GM12891 (cell line): ENCODE data around the gene KRTAP10-8.
"Not testable (repeated sequence)": the region's sequence is repeated elsewhere in the genome, so short reads cannot be mapped to it uniquely, and the experiment has no call there.

Experiments
- DNase-seq: peaks from one replicate; pipeline ENCODE4 v3.0.0; 2011; ENCODE audit warnings: low spot score; ENCODE audit not compliant: insufficient read length
- FAIRE-seq: peaks from 2 replicates; lab custom pipeline; 2011; peaks lifted over from hg19 to GRCh38; lab: Jason Lieb, UNC
- PAX5 ChIP-seq: IDR thresholded peaks from 2 replicates; pipeline ENCODE4 v1.6.1; 2011; ENCODE audit warnings: low read length, moderate library complexity, mild to moderate bottlenecking; ENCODE audit not compliant: insufficient read depth, severe bottlenecking
- POLR2A ChIP-seq: IDR thresholded peaks from 2 replicates; pipeline ENCODE4 v1.6.1; 2011; ENCODE audit warnings: low read depth, low read length, control low read depth
- POLR2AphosphoS5 ChIP-seq: IDR thresholded peaks from 2 replicates; pipeline ENCODE4 v1.6.1; 2011; ENCODE audit warnings: low read depth, low read length, control low read depth
- POU2F2 ChIP-seq: IDR thresholded peaks from 2 replicates; pipeline ENCODE4 v1.6.1; 2011; ENCODE audit warnings: low read depth, mild to moderate bottlenecking, control low read depth, low read length, moderate library complexity
- SPI1 ChIP-seq: IDR thresholded peaks from 2 replicates; pipeline ENCODE4 v1.6.1; 2011; ENCODE audit warnings: low read depth, low read length, control low read depth
- TAF1 ChIP-seq: IDR thresholded peaks from 2 replicates; pipeline ENCODE4 v1.6.1; 2011; ENCODE audit warnings: low read depth, low read length, control low read depth

Gene KRTAP10-8

GRCh38 chr21:44572959-44573583 is 38.8 kb upstream of the KRTAP10-8 start:
- DNase-seq = no peak
- TF ChIP-seq POLR2A = no peak
- TF ChIP-seq PAX5 = no peak
- TF ChIP-seq TAF1 = no peak
- no peak for TF ChIP-seq POU2F2
- no peak for TF ChIP-seq SPI1
- TF ChIP-seq POLR2AphosphoS5 = no peak
- no peak for FAIRE-seq

- FAIRE-seq, DNase-seq: not testable (repeated sequence)
Observed at GRCh38 chr21:44573630-44574456, 38.0 kb upstream of the KRTAP10-8 start, which contains the start of gene KRTAP10-4. Gene KRTAP10-4, plus strand, starts transcription at chr21:44573729. Its CDS starts 30 bp downstream, at chr21:44573759.

- no peak for DNase-seq
- no peak for FAIRE-seq
- TF ChIP-seq POU2F2 = no peak
- no peak for TF ChIP-seq POLR2A
Observed at GRCh38 chr21:44574457-44575306, 37.2 kb upstream of the KRTAP10-8 start.

- FAIRE-seq = no peak
- TF ChIP-seq SPI1 (no peak), POLR2A (no peak), TAF1 (no peak), PAX5 (no peak), POLR2AphosphoS5 (no peak), POU2F2 (no peak)
- no peak for DNase-seq
Observed at GRCh38 chr21:44575307-44576024, 36.4 kb upstream of the KRTAP10-8 start.

- no peak for FAIRE-seq
- TF ChIP-seq POLR2AphosphoS5 (no peak), TAF1 (no peak), POU2F2 (no peak), POLR2A (no peak), PAX5 (no peak), SPI1 (no peak)
- no peak for DNase-seq
Observed at GRCh38 chr21:44576025-44576420, 35.9 kb upstream of the KRTAP10-8 start.

- TF ChIP-seq POLR2AphosphoS5 (no peak), POLR2A (no peak), PAX5 (no peak), TAF1 (no peak), SPI1 (no peak), POU2F2 (no peak)
- no peak for FAIRE-seq
- DNase-seq = no peak
Observed at GRCh38 chr21:44578371-44579055, 33.4 kb upstream of the KRTAP10-8 start.

GRCh38 chr21:44579056-44579832 is 32.6 kb upstream of the KRTAP10-8 start:
- DNase-seq (no peak), FAIRE-seq (no peak)
- TF ChIP-seq POU2F2 (no peak), POLR2AphosphoS5 (no peak), POLR2A (no peak), PAX5 (no peak), SPI1 (no peak), TAF1 (no peak)

- DNase-seq = no peak
- FAIRE-seq = no peak
- TF ChIP-seq PAX5 (no peak), POU2F2 (no peak), SPI1 (no peak), TAF1 (no peak), POLR2AphosphoS5 (no peak), POLR2A (no peak)
Observed at GRCh38 chr21:44579833-44580144, 32.1 kb upstream of the KRTAP10-8 start.

- DNase-seq, FAIRE-seq: not testable (repeated sequence)
Observed at GRCh38 chr21:44580231-44580821, 31.6 kb upstream of the KRTAP10-8 start, which contains the start of gene KRTAP10-5. Gene KRTAP10-5, minus strand, starts transcription at chr21:44580604. Its CDS starts 26 bp downstream, at chr21:44580578.
